Measurements from ENCODE around the gene TMA7.

TMA7 gene

GRCh38 chr3:48433472-48434118 lies 6.5 kb upstream of the TMA7 start:
- Histone ChIP-seq H3K4me1 (ENCODE audit: insufficient read depth, low read length, severe bottlenecking) (peaks cover 40% of the 10 kb centered on the region), H3K27ac (ENCODE audit: low read depth, low read length, poor library complexity, severe bottlenecking) (no peak overlapping the region), H3K79me2 (ENCODE audit: insufficient read depth, low read length) (no peaks in the 10 kb centered on the region), H2AFZ (ENCODE audit: low read length) (no peak overlapping the region), H3K27me3 (ENCODE audit: insufficient read depth, low read length) (no peaks in the 10 kb centered on the region), H3K4me3 (ENCODE audit: low read depth, low read length, poor library complexity, severe bottlenecking) (no peak overlapping the region), H3K4me2 (ENCODE audit: low read length) (no peak overlapping the region), H3K9ac (ENCODE audit: low read length) (no peak overlapping the region), H3F3A (ENCODE audit: insufficient read depth, low read length) (no peaks in the 10 kb centered on the region), H3K9me2 (ENCODE audit: low read depth, low read length) (no peaks in the 10 kb centered on the region), H3K36me3 (ENCODE audit: insufficient read depth, low read length) (peaks cover 45% of the 10 kb centered on the region), H3K9me3 (ENCODE audit: low read length) (no peaks in the 10 kb centered on the region), H4K20me1 (ENCODE audit: insufficient read depth, low read length) (no peaks in the 10 kb centered on the region)
- TF ChIP-seq CTCF (IDR thresholded peaks at IDR 0.05; ENCODE audit: low read length) (no peak), EZH2 (IDR thresholded peaks at IDR 0.05; ENCODE audit: borderline replicate concordance, low read length) (no peak)

- TF ChIP-seq CTCF (IDR thresholded peaks at IDR 0.05; ENCODE audit: low read length) (no peak), EZH2 (IDR thresholded peaks at IDR 0.05; ENCODE audit: borderline replicate concordance, low read length) (no peak)
- no peak overlapping the region for H3K27ac ChIP-seq (ENCODE audit: low read depth, low read length, poor library complexity, severe bottlenecking)
- peaks cover 43% of the 10 kb centered on the region for H3K4me1 ChIP-seq (ENCODE audit: insufficient read depth, low read length, severe bottlenecking)
- H3K9me3 ChIP-seq (ENCODE audit: low read length) = no peaks in the 10 kb centered on the region
- no peaks in the 10 kb centered on the region for H3K27me3 ChIP-seq (ENCODE audit: insufficient read depth, low read length)
- no peak overlapping the region for H2AFZ ChIP-seq (ENCODE audit: low read length)
- no peaks in the 10 kb centered on the region for H3K79me2 ChIP-seq (ENCODE audit: insufficient read depth, low read length)
- H4K20me1 ChIP-seq (ENCODE audit: insufficient read depth, low read length) = no peaks in the 10 kb centered on the region
- H3K4me2 ChIP-seq (ENCODE audit: low read length) = no peak overlapping the region
- no peak overlapping the region for H3K4me3 ChIP-seq (ENCODE audit: low read depth, low read length, poor library complexity, severe bottlenecking)
- no peak overlapping the region for H3K9ac ChIP-seq (ENCODE audit: low read length)
- no peaks in the 10 kb centered on the region for H3F3A ChIP-seq (ENCODE audit: insufficient read depth, low read length)
- H3K36me3 ChIP-seq (ENCODE audit: insufficient read depth, low read length) = peaks cover 45% of the 10 kb centered on the region
- no peaks in the 10 kb centered on the region for H3K9me2 ChIP-seq (ENCODE audit: low read depth, low read length)
These were observed 5.3 kb upstream of the TMA7 start for GRCh38 chr3:48434591-48435222.

GRCh38 chr3:48435223-48435595 lies 4.8 kb upstream of the TMA7 start:
- H3K27ac ChIP-seq (ENCODE audit: low read depth, low read length, poor library complexity, severe bottlenecking) = no peak overlapping the region
- no peaks in the 10 kb centered on the region for H3K9me2 ChIP-seq (ENCODE audit: low read depth, low read length)
- no peak overlapping the region for H3K4me2 ChIP-seq (ENCODE audit: low read length)
- no peaks in the 10 kb centered on the region for H3K9me3 ChIP-seq (ENCODE audit: low read length)
- H3K27me3 ChIP-seq (ENCODE audit: insufficient read depth, low read length) = no peaks in the 10 kb centered on the region
- no peak for TF ChIP-seq CTCF (IDR thresholded peaks at IDR 0.05; ENCODE audit: low read length)
- no peak for TF ChIP-seq EZH2 (IDR thresholded peaks at IDR 0.05; ENCODE audit: borderline replicate concordance, low read length)
- no peak overlapping the region for H2AFZ ChIP-seq (ENCODE audit: low read length)
- peaks cover 45% of the 10 kb centered on the region for H3K36me3 ChIP-seq (ENCODE audit: insufficient read depth, low read length)
- no peaks in the 10 kb centered on the region for H3F3A ChIP-seq (ENCODE audit: insufficient read depth, low read length)
- H3K79me2 ChIP-seq (ENCODE audit: insufficient read depth, low read length) = no peaks in the 10 kb centered on the region; the same call in 1 of the 2 replicates
- no peak overlapping the region for H3K4me3 ChIP-seq (ENCODE audit: low read depth, low read length, poor library complexity, severe bottlenecking)
- H3K4me1 ChIP-seq (ENCODE audit: insufficient read depth, low read length, severe bottlenecking) = peaks cover 38% of the 10 kb centered on the region
- H3K9ac ChIP-seq (ENCODE audit: low read length) = no peak overlapping the region
- H4K20me1 ChIP-seq (ENCODE audit: insufficient read depth, low read length) = no peaks in the 10 kb centered on the region
